ENCODE measurements around the gene COL5A1. TPM values are rescaled to one million over a fixed set of nuclear protein-coding genes. Genes with fewer than 3 reads are reported as not detected.

The COL5A1 gene
- polyA plus RNA-seq, 3 donors = 0.01 TPM; not detected in 2

GRCh38 chr9:134644725-134645606 is 3.4 kb downstream of the COL5A1 start:
- no peaks in the 10 kb centered on the region for H3K36me3 ChIP-seq (replicated peaks in 1 of 2; ENCODE audit: control insufficient read depth in 1 of 2, insufficient read depth in 2 of 2, low read length in 2 of 2)
- intact Hi-C loops (cut with micrococcal nuclease) = no loop called here
- H3K4me3 ChIP-seq (replicated peaks in 1 of 3; ENCODE audit: low read depth in 2 of 3, low read length in 3 of 3) = no peak overlapping the region
- H3K27ac ChIP-seq (ENCODE audit: low read depth in 1 of 2, low read length in 2 of 2) = no peak overlapping the region
- no peaks in the 10 kb centered on the region for H4K20me1 ChIP-seq (ENCODE audit: insufficient read depth, low read length)
- no peaks in the 10 kb centered on the region for H3K36me3 Mint-ChIP-seq
- TF ChIP-seq CTCF (IDR thresholded peaks at IDR 0.05) = no peak
- peaks cover 8 to 27% of the 10 kb centered on the region in 2 donors for H3K27me3 ChIP-seq (ENCODE audit: control insufficient read depth in 2 of 2, insufficient read depth in 2 of 2, low read length in 2 of 2)
- peaks cover 0 to 1% (median 0%) of the 10 kb centered on the region in 7 donors for H3K9me3 Mint-ChIP-seq
- no peak overlapping the region for H3K4me2 ChIP-seq (replicated peaks; ENCODE audit: extremely low read depth, low read length, poor library complexity, severe bottlenecking)
- WGBS (ENCODE audit: insufficient coverage) = 96% methylated on average over 18 of the region's 22 CpGs
- H3K4me1 Mint-ChIP-seq = peaks cover 5% of the 10 kb centered on the region
- no peak for DNase-seq
- no peaks in the 10 kb centered on the region for H3K4me1 ChIP-seq (ENCODE audit: control insufficient read depth in 1 of 2, insufficient read depth in 2 of 2, low read length in 2 of 2)
- no peak overlapping the region for H2AFZ ChIP-seq (ENCODE audit: insufficient read depth, low read depth, low read length, poor library complexity, severe bottlenecking)
- H3K27ac Mint-ChIP-seq = no peak overlapping the region
- H3K79me2 ChIP-seq (ENCODE audit: insufficient read depth, low read length) = no peaks in the 10 kb centered on the region
- H3K9ac ChIP-seq (ENCODE audit: insufficient read depth, low read length, poor library complexity, severe bottlenecking) = no peak overlapping the region
- peaks cover 25 to 36% (median 30%) of the 10 kb centered on the region in 3 donors for H3K27me3 Mint-ChIP-seq (ENCODE audit: low read depth in 3 of 3)
- no peak overlapping the region for H3K4me3 Mint-ChIP-seq
- no peaks in the 10 kb centered on the region for H3K9me3 ChIP-seq (replicated peaks in 1 of 2; ENCODE audit: control insufficient read depth in 1 of 2, insufficient read depth in 1 of 2, low read length in 2 of 2)

GRCh38 chr9:134645607-134646365 is 4.2 kb downstream of the COL5A1 start:
- Histone ChIP-seq H3K4me1 (ENCODE audit: control insufficient read depth in 1 of 2, insufficient read depth in 2 of 2, low read length in 2 of 2) (no peaks in the 10 kb centered on the region), H3K27me3 (ENCODE audit: control insufficient read depth in 2 of 2, insufficient read depth in 2 of 2, low read length in 2 of 2) (peaks cover 5 to 19% of the 10 kb centered on the region in 2 donors), H3K9ac (ENCODE audit: insufficient read depth, low read length, poor library complexity, severe bottlenecking) (no peak overlapping the region), H2AFZ (ENCODE audit: insufficient read depth, low read depth, low read length, poor library complexity, severe bottlenecking) (no peak overlapping the region), H3K9me3 (replicated peaks in 1 of 2; ENCODE audit: control insufficient read depth in 1 of 2, insufficient read depth in 1 of 2, low read length in 2 of 2) (no peaks in the 10 kb centered on the region), H3K79me2 (ENCODE audit: insufficient read depth, low read length) (no peaks in the 10 kb centered on the region), H4K20me1 (ENCODE audit: insufficient read depth, low read length) (no peaks in the 10 kb centered on the region), H3K4me2 (replicated peaks; ENCODE audit: extremely low read depth, low read length, poor library complexity, severe bottlenecking) (no peak overlapping the region), H3K4me3 (replicated peaks in 1 of 3; ENCODE audit: low read depth in 2 of 3, low read length in 3 of 3) (no peak overlapping the region), H3K36me3 (replicated peaks in 1 of 2; ENCODE audit: control insufficient read depth in 1 of 2, insufficient read depth in 2 of 2, low read length in 2 of 2) (no peaks in the 10 kb centered on the region), H3K27ac (ENCODE audit: low read depth in 1 of 2, low read length in 2 of 2) (no peak overlapping the region)
- Mint-ChIP-seq H3K9me3 (peaks cover 0 to 1% (median 0%) of the 10 kb centered on the region in 7 donors), H3K27me3 (ENCODE audit: low read depth in 3 of 3) (peaks cover 18 to 28% (median 25%) of the 10 kb centered on the region in 3 donors), H3K4me1 (peaks cover 5% of the 10 kb centered on the region), H3K36me3 (no peaks in the 10 kb centered on the region), H3K27ac (no peak overlapping the region), H3K4me3 (no peak overlapping the region)
- intact Hi-C loops (cut with micrococcal nuclease) = no loop called here
- no peak for DNase-seq
- no peak for TF ChIP-seq CTCF (IDR thresholded peaks at IDR 0.05)
- 80% methylated on average over 7 of the region's 9 CpGs for WGBS (ENCODE audit: insufficient coverage)

Data from CD14-positive monocyte (primary cell).